Measurements from ENCODE around the gene SLX9.

GRCh38 chr21:45016406-45017038, 76.7 kb downstream of the SLX9 start:
- no peak for TF ChIP-seq CTCF (IDR thresholded peaks at IDR 0.05; ENCODE audit: borderline replicate concordance, extremely low read depth, low read length, poor library complexity, severe bottlenecking)
- no peak for TF ChIP-seq EZH2 (IDR thresholded peaks at IDR 0.05; ENCODE audit: borderline replicate concordance, low read depth, low read length, severe bottlenecking)

Measured in DND-41 (cell line).